HL-60 (cell line): ENCODE data around the gene AZU1.

Experiments used
- CTCF ChIP-seq: IDR thresholded peaks from one replicate; pipeline ENCODE4 v1.5.1; 2011; ENCODE audit warnings: low read length, control low read depth, inconsistent platforms; ENCODE audit not compliant: insufficient read depth
- GABPA ChIP-seq: IDR thresholded peaks from 2 replicates; pipeline ENCODE4 v1.6.1; 2012; ENCODE audit warnings: low read depth

- TF ChIP-seq GABPA (no peak), CTCF (no peak)
Observed at GRCh38 chr19:821231-821824, 6.3 kb upstream of the AZU1 start.
